ENCODE results near the gene MLLT10. TPM values are rescaled to one million over a fixed set of nuclear protein-coding genes. Genes with fewer than 3 reads are reported as not detected.

Gene MLLT10
- total and polyA plus RNA-seq, 9 of the 15 experiments (the other 6 are each of a cell fraction or from before 2014, with no cell fraction given): 18.8 to 81.4 (median 64.2) TPM

GRCh38 chr10:21535494-21535965, 1.5 kb downstream of the MLLT10 start (continued):
- TF ChIP-seq USF1 (CRISPR knock-in tag; IDR thresholded peaks at IDR 0.05) (no peak), EGR1 (conservative IDR thresholded peaks at IDR 0.05) (no peak), POLR3A (IDR thresholded peaks at IDR 0.05; ENCODE audit: borderline replicate concordance, extremely low read depth, insufficient read depth, insufficient read length) (no peak), MXI1 (IDR thresholded peaks at IDR 0.05; ENCODE audit: low read depth, low read length) (no peak), MAZ (CRISPR knock-in tag; conservative IDR thresholded peaks at IDR 0.05 in 1 of 2, IDR thresholded peaks at IDR 0.05 in 1 of 2) (0 out of 4 replicates have a peak, but pooled peaks of 1 of the 2 experiments have one; percentile 2), ZBTB7A (IDR thresholded peaks at IDR 0.05; ENCODE audit: borderline replicate concordance, control insufficient read depth, low read depth, low read length) (no peak), RERE (CRISPR knock-in tag; IDR thresholded peaks at IDR 0.05; ENCODE audit: borderline replicate concordance) (no peak), PTRF (tag; IDR thresholded peaks at IDR 0.05) (no peak), EP400 (IDR thresholded peaks at IDR 0.05) (peak; percentile 9; the same call in 1 of the 2 replicates)
- TF ChIP-seq, protein P1, sequence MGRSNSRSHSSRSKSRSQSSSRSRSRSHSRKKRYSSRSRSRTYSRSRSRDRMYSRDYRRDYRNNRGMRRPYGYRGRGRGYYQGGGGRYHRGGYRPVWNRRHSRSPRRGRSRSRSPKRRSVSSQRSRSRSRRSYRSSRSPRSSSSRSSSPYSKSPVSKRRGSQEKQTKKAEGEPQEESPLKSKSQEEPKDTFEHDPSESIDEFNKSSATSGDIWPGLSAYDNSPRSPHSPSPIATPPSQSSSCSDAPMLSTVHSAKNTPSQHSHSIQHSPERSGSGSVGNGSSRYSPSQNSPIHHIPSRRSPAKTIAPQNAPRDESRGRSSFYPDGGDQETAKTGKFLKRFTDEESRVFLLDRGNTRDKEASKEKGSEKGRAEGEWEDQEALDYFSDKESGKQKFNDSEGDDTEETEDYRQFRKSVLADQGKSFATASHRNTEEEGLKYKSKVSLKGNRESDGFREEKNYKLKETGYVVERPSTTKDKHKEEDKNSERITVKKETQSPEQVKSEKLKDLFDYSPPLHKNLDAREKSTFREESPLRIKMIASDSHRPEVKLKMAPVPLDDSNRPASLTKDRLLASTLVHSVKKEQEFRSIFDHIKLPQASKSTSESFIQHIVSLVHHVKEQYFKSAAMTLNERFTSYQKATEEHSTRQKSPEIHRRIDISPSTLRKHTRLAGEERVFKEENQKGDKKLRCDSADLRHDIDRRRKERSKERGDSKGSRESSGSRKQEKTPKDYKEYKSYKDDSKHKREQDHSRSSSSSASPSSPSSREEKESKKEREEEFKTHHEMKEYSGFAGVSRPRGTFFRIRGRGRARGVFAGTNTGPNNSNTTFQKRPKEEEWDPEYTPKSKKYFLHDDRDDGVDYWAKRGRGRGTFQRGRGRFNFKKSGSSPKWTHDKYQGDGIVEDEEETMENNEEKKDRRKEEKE (IDR thresholded peaks at IDR 0.05; ENCODE audit: borderline replicate concordance in 1 of 2, control insufficient read depth in 1 of 2, low read depth in 2 of 2, low read length in 1 of 2): no peak
- TF ChIP-seq, protein P2, sequence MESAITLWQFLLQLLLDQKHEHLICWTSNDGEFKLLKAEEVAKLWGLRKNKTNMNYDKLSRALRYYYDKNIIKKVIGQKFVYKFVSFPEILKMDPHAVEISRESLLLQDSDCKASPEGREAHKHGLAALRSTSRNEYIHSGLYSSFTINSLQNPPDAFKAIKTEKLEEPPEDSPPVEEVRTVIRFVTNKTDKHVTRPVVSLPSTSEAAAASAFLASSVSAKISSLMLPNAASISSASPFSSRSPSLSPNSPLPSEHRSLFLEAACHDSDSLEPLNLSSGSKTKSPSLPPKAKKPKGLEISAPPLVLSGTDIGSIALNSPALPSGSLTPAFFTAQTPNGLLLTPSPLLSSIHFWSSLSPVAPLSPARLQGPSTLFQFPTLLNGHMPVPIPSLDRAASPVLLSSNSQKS (CRISPR knock-in tag; IDR thresholded peaks at IDR 0.05): no peak
- TF ChIP-seq, protein P3, sequence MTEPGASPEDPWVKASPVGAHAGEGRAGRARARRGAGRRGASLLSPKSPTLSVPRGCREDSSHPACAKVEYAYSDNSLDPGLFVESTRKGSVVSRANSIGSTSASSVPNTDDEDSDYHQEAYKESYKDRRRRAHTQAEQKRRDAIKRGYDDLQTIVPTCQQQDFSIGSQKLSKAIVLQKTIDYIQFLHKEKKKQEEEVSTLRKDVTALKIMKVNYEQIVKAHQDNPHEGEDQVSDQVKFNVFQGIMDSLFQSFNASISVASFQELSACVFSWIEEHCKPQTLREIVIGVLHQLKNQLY (CRISPR knock-in tag; conservative IDR thresholded peaks at IDR 0.05): no peak
